GM12874 (cell line): ENCODE results near the gene SLC2A13.

Experiments used
- CTCF ChIP-seq: IDR thresholded peaks from 2 replicates; pipeline ENCODE4 v1.5.1; 2011; ENCODE audit warnings: low read depth, mild to moderate bottlenecking, control low read depth, low read length, moderate library complexity; ENCODE audit not compliant: insufficient read depth

Gene SLC2A13

GRCh38 chr12:39804898-39805297, 301.0 kb downstream of the SLC2A13 start:
- no peak for TF ChIP-seq CTCF

- no peak for TF ChIP-seq CTCF
Measured at GRCh38 chr12:39804479-39804878, 301.4 kb downstream of the SLC2A13 start.

GRCh38 chr12:39803151-39803550, 302.7 kb downstream of the SLC2A13 start:
- TF ChIP-seq CTCF: no peak

GRCh38 chr12:39798977-39799376, 306.9 kb downstream of the SLC2A13 start:
- TF ChIP-seq CTCF: no peak

- TF ChIP-seq CTCF: no peak
Measured at GRCh38 chr12:39798429-39798828, 307.5 kb downstream of the SLC2A13 start.

GRCh38 chr12:39795481-39795880, 310.4 kb downstream of the SLC2A13 start:
- no peak for TF ChIP-seq CTCF

- no peak for TF ChIP-seq CTCF
Measured at GRCh38 chr12:39792938-39793337, 312.9 kb downstream of the SLC2A13 start.

- TF ChIP-seq CTCF: no peak
Measured at GRCh38 chr12:39788239-39788638, 317.6 kb downstream of the SLC2A13 start.
